Hepatocyte (in vitro differentiated cells): ENCODE data around the gene AAK1.

Source experiments
- CTCF ChIP-seq: fragments of 200-600 bp; sonication (generic); IDR thresholded peaks from 2 replicates; pipeline ENCODE4 v1.5.1; 2016; ENCODE audit warnings: antibody characterized with exemption, mild to moderate bottlenecking; ENCODE audit not compliant: poor library complexity
- EZH2phosphoT487 ChIP-seq: fragments of 200-600 bp; sonication (generic); IDR thresholded peaks from one replicate; pipeline ENCODE4 v1.6.1; 2018; ENCODE audit warnings: antibody characterized with exemption, mild to moderate bottlenecking, low read depth, moderate library complexity; ENCODE audit not compliant: unreplicated experiment, severe bottlenecking

- TF ChIP-seq EZH2phosphoT487 (no peak), CTCF (no peak)
Observed at GRCh38 chr2:69635432-69635831, 8.1 kb downstream of the AAK1 start.
